Astrocyte (in vitro differentiated cells and primary cell): ENCODE measurements around the gene UNC5B. TPM values are rescaled to one million over a fixed set of nuclear protein-coding genes. Genes with fewer than 3 reads are reported as not detected.
A peak's percentile ranks its signal among the peaks of the same experiment; 100 is the strongest.

Experiments
- DNase-seq: peaks from one replicate; pipeline ENCODE4 v3.0.0-alpha.2; 2010; ENCODE audit warnings: low read depth
- FAIRE-seq: peaks from 2 replicates; lab custom pipeline; 2011; peaks lifted over from hg19 to GRCh38; lab: Jason Lieb, UNC
- H2AFZ ChIP-seq: 2 replicates; pipeline ENCODE4 v1.6.0; 2012; ENCODE audit warnings: low read depth, low read length, inconsistent platforms
- H3K27ac ChIP-seq: 2 replicates; pipeline ENCODE4 v1.5.1; 2011; ENCODE audit warnings: low read depth, low read length, inconsistent platforms
- H3K27me3 ChIP-seq: 2 replicates; pipeline ENCODE4 v1.6.0; 2011; ENCODE audit warnings: low read length, inconsistent platforms; ENCODE audit not compliant: insufficient read depth
- H3K36me3 ChIP-seq: 2 replicates; pipeline ENCODE4 v1.5.1; 2011; ENCODE audit warnings: low read length, inconsistent platforms; ENCODE audit not compliant: insufficient read depth
- H3K4me1 ChIP-seq: 2 replicates; pipeline ENCODE4 v1.5.1; 2011; ENCODE audit warnings: low read length, inconsistent platforms; ENCODE audit not compliant: insufficient read depth
- H3K4me2 ChIP-seq: 2 replicates; pipeline ENCODE4 v1.6.0; 2012; ENCODE audit warnings: low read length, inconsistent platforms
- H3K4me3 ChIP-seq: 2 replicates; pipeline ENCODE4 v1.5.1; 2011; ENCODE audit warnings: low read depth, mild to moderate bottlenecking, low read length, inconsistent platforms; ENCODE audit not compliant: insufficient read depth
- H3K79me2 ChIP-seq: 2 replicates; pipeline ENCODE4 v1.6.0; 2012; ENCODE audit warnings: mild to moderate bottlenecking, low read length, inconsistent platforms; ENCODE audit not compliant: insufficient read depth
- H3K9ac ChIP-seq: 2 replicates; pipeline ENCODE4 v1.6.0; 2012; ENCODE audit warnings: mild to moderate bottlenecking, low read length, inconsistent platforms
- H3K9me3 ChIP-seq: 2 replicates; pipeline ENCODE4 v1.5.1; 2012; ENCODE audit warnings: low read depth, mild to moderate bottlenecking, low read length, inconsistent platforms; ENCODE audit not compliant: insufficient read depth
- H4K20me1 ChIP-seq: 2 replicates; pipeline ENCODE4 v1.6.0; 2012; ENCODE audit warnings: low read length, inconsistent platforms; ENCODE audit not compliant: insufficient read depth
- H3K27ac Mint-ChIP-seq: one replicate; pipeline ENCODE4 v1.8.0; 2021; ENCODE audit warnings: mild to moderate bottlenecking, mixed read lengths; ENCODE audit not compliant: unreplicated experiment
- H3K27me3 Mint-ChIP-seq: one replicate; pipeline ENCODE4 v1.8.0; 2021; ENCODE audit warnings: low read depth, mixed read lengths; ENCODE audit not compliant: unreplicated experiment
- H3K36me3 Mint-ChIP-seq: one replicate; pipeline ENCODE4 v1.8.0; 2021; ENCODE audit warnings: low read depth, mixed read lengths; ENCODE audit not compliant: unreplicated experiment
- H3K4me1 Mint-ChIP-seq: one replicate; pipeline ENCODE4 v1.8.0; 2021; ENCODE audit warnings: low read depth, mixed read lengths; ENCODE audit not compliant: unreplicated experiment
- H3K4me3 Mint-ChIP-seq: one replicate; pipeline ENCODE4 v1.8.0; 2021; ENCODE audit warnings: mild to moderate bottlenecking, moderate library complexity, mixed read lengths; ENCODE audit not compliant: unreplicated experiment
- H3K9me3 Mint-ChIP-seq: one replicate; pipeline ENCODE4 v1.8.0; 2021; ENCODE audit warnings: mild to moderate bottlenecking, mixed read lengths; ENCODE audit not compliant: unreplicated experiment
- EZH2 ChIP-seq: IDR thresholded peaks from 2 replicates; pipeline ENCODE4 v1.6.1; 2012; ENCODE audit warnings: mild to moderate bottlenecking, low read length, inconsistent platforms; ENCODE audit not compliant: insufficient read depth
- total RNA-seq: library from RNA; stranded (reverse); gene quantifications from 2 replicates; pipeline ENCODE4 v1.2.1, GENCODE V29; 2021
- TF ChIP-seq, protein P1 (sequence below): IDR thresholded peaks from 2 replicates; pipeline ENCODE4 v1.5.1; 2011; ENCODE audit warnings: low read depth, mild to moderate bottlenecking, inconsistent platforms, low read length, moderate library complexity; ENCODE audit not compliant: insufficient read depth

Gene UNC5B
- total RNA-seq, 1 donor from 2014 or later = 15.0 TPM

- FAIRE-seq (no peak), DNase-seq (no peak)
- Histone ChIP-seq H2AFZ (peak overlapping the region; percentile 59), H3K9ac (peak overlapping the region; percentile 65), H4K20me1 (peaks cover 33% of the 10 kb centered on the region), H3K4me3 (peak overlapping the region; percentile 83), H3K27ac (no peak overlapping the region), H3K27me3 (peaks cover 24% of the 10 kb centered on the region), H3K9me3 (no peaks in the 10 kb centered on the region), H3K4me1 (peaks cover 22% of the 10 kb centered on the region), H3K36me3 (no peaks in the 10 kb centered on the region), H3K79me2 (peaks cover 34% of the 10 kb centered on the region), H3K4me2 (peak overlapping the region; percentile 97)
- TF ChIP-seq, protein P1, sequence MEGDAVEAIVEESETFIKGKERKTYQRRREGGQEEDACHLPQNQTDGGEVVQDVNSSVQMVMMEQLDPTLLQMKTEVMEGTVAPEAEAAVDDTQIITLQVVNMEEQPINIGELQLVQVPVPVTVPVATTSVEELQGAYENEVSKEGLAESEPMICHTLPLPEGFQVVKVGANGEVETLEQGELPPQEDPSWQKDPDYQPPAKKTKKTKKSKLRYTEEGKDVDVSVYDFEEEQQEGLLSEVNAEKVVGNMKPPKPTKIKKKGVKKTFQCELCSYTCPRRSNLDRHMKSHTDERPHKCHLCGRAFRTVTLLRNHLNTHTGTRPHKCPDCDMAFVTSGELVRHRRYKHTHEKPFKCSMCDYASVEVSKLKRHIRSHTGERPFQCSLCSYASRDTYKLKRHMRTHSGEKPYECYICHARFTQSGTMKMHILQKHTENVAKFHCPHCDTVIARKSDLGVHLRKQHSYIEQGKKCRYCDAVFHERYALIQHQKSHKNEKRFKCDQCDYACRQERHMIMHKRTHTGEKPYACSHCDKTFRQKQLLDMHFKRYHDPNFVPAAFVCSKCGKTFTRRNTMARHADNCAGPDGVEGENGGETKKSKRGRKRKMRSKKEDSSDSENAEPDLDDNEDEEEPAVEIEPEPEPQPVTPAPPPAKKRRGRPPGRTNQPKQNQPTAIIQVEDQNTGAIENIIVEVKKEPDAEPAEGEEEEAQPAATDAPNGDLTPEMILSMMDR = no peak
- TF ChIP-seq EZH2 = no peak
- peaks cover 3% of the 10 kb centered on the region for H3K36me3 Mint-ChIP-seq
- H3K27me3 Mint-ChIP-seq = peaks cover 44% of the 10 kb centered on the region
- H3K4me1 Mint-ChIP-seq = peaks cover 26% of the 10 kb centered on the region
- H3K4me3 Mint-ChIP-seq = peak overlapping the region; percentile 73
- H3K27ac Mint-ChIP-seq = no peak overlapping the region
- H3K9me3 Mint-ChIP-seq = peaks cover 2% of the 10 kb centered on the region
Measured at GRCh38 chr10:71211775-71212317, 524 bp upstream of the UNC5B start.

DNA sequence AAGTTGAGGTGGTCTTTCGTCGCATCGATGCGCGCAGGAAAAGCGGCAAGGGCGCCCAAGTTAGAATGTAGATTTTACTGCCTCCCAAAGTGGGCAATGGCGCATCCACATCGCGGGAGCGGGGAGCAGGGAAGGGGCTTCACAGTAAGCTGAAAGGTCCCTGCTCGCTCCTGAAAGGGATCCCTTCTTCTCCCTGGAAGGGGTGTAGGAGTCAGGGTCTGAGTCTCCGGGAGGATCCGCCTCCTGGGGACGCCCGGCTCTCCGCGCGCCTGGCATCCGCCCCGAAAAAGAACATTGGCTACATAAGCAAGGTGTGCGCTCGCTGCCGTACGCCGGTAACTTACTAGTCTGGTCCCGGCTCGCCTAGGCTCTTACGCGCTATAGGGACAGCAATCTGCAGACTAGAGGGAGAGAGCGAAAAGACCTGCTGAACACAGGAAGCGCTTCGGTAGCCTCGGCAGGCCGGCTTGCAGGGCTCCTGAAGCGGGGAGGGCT lies 804 bp downstream of the UNC5B start:
- Histone ChIP-seq H3K9ac (peak overlapping the region; percentile 85), H3K4me3 (peak overlapping the region; percentile 83), H3K4me2 (peak overlapping the region; percentile 97), H3K9me3 (no peaks in the 10 kb centered on the region), H2AFZ (peak overlapping the region; percentile 50), H3K36me3 (no peaks in the 10 kb centered on the region), H4K20me1 (peaks cover 37% of the 10 kb centered on the region), H3K4me1 (peaks cover 31% of the 10 kb centered on the region), H3K79me2 (peaks cover 42% of the 10 kb centered on the region), H3K27ac (peak overlapping the region; percentile 53), H3K27me3 (peaks cover 24% of the 10 kb centered on the region)
- Mint-ChIP-seq H3K27ac (peak overlapping the region; percentile 58), H3K36me3 (peaks cover 3% of the 10 kb centered on the region), H3K4me3 (peak overlapping the region; percentile 92), H3K4me1 (peaks cover 26% of the 10 kb centered on the region), H3K27me3 (peaks cover 30% of the 10 kb centered on the region), H3K9me3 (no peaks in the 10 kb centered on the region)
- DNase-seq = peak; percentile 86
- TF ChIP-seq, protein P1 = no peak
- no peak for TF ChIP-seq EZH2
- FAIRE-seq = no peak
